ENCODE measurements around the gene ANXA5.

The ANXA5 gene

DNA sequence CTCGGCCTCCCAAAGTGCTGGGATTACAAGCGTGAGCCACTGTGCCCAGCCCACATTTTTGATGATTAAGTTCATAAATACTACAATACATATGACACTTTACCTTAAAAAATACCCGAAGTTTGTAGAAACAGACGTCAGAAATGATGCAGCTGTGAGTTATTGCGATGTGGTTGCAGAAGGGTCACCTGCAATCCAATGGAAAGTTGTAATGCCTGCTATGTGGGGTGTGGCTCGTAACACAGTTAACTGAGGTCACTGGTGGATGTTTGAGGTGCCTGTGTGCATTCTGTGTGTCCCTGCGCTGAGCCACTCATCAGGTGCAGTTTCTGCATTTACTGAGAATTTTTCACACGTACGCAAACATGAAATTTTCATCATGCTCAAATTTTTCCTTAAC lies 64.1 kb downstream of the ANXA5 start:
- DNase-seq: no peak

Measured in right forelimb (tissue), 1 donor.